Esophagus mucosa (tissue), 1 donor: Measurements from ENCODE around the gene BMP7. TPM values are rescaled to one million over a fixed set of nuclear protein-coding genes. Genes with fewer than 3 reads are reported as not detected.
A peak's percentile ranks its signal among the peaks of the same experiment; 100 is the strongest.

Source experiments
- ATAC-seq: fragments of 200-7000 bp; cut with Tn5 transposase; one replicate; pipeline ENCODE4 v1.9.1; 2020
- total RNA-seq: library from RNA; stranded (reverse); gene quantifications from one replicate; pipeline ENCODE4 v1.2.4, GENCODE V29; 2023
- donor health status: DM: yes; HTN: yes; CAD: no.

BMP7 gene
- total RNA-seq, 1 donor from 2014 or later, result 34.2 TPM

DNA sequence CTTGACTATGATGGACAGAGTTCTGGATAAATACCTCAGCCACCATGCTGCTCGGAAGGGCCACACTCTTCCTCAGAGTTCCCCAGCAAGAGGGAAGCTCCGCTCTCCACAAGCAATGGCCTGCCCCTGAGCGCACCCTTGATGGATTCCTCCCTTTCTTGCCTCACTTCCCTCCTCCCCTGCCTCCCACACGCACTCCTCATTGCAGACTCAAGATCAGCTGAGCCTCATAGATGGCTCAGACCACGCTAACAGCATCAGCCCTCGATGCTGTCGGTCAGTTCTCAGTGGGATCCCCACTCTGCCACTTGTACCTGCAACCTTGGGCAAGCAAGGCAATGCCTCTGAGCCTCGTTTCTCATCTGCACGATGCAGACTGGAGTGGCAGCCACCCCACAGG, 123.3 kb downstream of the BMP7 start:
- ATAC-seq, result no peak

DNA sequence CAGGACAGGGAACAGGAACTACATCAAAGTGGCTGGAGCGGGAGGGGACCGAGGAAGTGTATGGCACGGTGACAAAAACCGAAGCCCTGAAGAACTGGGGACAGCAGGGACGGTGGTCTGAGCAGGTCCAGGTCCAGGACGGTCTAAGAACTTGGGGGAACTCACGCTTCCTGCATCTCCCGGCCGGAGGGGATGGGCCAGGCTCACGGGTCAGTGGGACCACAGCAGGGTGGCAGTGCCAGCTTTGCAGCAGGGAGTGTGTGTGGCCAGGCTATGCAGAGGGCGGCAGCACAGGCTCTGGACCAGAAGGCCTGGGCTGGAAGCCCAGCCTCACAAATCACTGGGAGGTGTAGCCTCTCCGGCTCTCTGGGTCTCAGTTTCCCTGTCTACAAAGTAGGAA, 123.8 kb downstream of the BMP7 start:
- ATAC-seq, result no peak

DNA sequence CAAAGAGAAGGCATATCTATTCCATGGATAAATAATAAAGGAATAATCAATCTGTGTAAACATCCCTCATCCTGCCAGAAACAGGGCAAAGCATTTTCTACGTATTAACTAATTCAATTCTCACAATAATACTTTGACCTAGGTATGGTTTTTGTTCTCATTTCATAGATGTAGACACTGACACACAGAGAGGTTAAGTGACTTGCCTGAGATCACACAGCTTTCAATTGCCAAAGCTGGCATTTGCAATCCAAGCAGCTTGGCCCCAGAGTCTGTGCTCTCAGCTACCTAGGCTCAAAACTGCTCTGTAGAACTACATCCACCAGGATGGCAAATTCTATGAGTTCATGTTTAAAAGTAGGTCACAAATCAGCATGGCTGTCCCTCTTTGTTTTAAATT, 124.9 kb downstream of the BMP7 start:
- no peak for ATAC-seq

DNA sequence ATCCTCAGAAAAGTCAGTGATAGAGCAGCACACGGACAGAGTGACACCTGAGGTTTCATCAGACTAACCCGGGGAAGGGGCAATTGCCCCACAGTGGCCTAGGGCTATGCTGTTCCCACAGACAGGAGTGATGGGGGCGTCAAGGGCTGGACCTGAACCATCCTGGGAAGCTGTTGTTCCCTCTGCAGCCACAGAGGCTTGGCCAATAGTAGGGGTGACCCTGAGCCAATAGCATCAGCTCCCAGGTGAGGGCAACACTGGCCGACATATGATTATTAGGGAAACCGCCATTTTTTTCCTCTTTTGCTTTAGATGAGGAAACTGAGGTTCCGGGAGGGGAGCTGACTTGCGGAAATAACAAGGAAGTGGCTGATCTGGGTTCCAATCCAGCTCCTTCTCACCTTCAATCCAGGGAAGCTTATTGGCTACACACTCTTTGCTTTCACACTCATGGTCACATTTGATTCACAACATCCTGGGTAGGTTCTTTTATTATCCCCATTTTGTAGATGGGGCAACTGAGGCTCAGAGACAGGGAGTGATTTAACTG, 126.0 kb downstream of the BMP7 start:
- no peak for ATAC-seq

DNA sequence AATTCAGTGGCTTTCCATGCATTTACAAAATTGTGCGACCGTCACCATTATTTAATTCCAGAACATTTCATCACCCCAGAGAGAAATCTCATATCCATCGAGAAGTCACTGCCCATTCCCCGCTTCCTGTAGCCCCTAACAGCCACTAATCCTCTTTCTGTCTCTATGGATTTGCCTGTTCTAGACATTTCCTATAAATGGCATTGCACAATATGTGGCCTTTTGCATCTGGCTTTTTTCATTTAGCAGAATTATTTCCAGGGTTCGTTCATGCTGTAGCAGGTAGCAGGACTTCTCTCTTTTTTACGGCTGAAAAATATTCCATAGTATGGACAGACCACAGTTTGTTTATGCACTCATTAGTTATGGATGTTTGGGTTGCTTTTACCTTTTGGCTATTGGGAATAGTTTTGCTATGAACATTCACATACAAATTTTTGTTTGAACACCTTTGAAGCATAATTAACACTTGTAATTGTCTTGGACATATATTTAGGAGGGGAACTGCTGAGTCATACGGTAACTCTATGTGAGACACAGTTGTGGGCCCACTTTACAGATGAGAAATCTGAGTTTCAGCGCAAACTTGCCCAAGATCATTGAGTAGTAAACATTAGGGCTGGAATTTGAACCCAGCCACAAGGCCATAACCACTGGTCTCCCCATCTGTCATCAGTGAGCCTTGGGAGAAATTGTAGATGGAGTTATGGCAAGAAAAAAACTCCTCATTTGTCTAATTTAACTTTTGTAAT, 126.9 kb downstream of the BMP7 start:
- ATAC-seq, result no peak

DNA sequence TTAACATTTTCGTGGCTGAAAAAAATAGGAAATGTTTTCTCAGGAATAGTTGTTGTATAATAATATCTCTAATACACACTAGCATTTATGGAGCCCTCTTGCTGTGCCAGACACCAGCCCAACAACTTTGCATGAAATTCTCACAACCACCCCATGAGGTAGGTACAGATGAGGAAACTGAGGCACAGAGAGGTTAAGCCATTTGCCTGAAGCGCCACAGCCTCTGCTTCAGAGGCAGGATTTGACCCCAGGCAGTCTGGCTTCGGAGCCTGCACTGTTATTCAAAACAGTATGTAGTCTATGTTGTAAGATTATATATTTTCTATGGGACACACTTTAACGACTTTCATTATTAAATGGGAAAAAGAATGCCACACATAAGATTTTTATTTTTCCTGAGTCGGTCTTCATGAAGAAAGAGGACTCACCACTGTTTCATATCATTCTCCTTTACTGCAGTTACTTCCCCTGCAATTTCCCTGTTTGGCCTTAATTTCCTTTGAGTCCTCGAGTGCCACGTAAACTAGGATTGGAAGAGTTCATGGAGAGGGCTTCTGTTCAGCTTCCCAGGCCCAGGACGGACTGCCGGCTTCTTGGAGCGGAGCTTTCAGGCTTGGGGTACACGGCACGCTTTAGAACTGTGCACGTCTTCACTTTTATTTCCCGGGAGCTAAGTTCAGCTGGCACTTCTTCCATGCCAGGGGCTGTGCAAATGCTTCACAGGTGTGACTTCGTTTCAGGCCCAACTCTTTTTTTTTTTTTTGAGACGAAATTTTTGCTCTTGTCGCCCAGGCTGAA, 128.0 kb downstream of the BMP7 start:
- no peak for ATAC-seq

DNA sequence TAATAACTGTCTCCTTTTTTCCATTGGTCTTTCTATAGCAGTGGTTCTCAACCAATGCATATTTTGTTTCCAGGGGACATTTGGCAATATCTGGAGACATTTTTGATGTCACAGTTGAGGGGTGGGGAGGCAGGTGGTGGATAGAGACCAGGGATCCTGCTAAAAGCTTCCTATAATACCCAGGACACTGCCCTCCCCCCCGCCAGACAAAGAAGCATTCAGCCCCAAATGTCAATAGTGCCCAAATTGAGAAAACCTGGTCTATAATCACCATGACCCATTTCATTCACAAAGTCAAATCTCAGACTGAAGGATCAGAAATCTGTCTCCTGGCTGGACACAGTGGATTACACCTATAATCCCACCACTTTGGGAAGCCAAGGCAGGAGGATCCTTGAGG, 128.8 kb downstream of the BMP7 start:
- ATAC-seq, result no peak

DNA sequence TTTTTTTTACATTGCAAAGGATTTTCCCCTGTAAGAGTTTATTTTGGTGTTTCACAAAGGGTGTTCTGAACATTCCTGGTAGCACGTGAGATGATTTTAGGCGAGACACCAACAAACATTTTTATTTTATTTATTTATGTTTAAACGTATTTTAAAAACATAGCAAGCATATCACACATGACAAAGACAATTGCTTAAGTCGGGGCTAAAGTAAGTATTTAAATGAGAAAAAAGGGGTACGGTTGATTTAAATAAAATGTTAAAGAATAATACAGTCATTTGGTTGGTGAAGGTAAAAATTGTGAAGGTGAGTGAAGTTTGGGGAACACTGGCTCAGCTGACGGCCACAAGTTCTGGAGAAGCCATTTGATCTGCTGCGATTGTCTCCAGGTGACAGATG, 129.7 kb downstream of the BMP7 start:
- no peak for ATAC-seq

DNA sequence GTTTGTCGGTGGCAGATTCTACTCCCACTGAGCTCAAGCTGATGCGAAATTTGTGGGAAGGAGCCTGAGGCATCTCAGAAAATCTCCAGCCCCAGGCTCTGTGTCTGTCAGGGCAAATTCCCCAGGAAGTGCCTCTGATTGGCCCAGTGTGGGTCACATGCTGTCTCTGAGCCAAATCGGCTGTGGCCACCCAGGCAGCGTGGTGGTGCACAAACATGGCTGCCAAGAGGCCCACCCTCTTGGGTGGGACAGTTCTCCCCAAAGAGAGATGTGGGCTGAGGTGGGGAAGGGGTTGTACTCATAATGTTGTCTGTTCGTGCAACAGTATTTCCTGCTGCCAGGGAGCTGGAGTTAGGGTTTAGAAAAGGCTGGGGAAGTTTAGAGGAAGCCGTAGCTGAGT, 130.6 kb downstream of the BMP7 start:
- no peak for ATAC-seq

DNA sequence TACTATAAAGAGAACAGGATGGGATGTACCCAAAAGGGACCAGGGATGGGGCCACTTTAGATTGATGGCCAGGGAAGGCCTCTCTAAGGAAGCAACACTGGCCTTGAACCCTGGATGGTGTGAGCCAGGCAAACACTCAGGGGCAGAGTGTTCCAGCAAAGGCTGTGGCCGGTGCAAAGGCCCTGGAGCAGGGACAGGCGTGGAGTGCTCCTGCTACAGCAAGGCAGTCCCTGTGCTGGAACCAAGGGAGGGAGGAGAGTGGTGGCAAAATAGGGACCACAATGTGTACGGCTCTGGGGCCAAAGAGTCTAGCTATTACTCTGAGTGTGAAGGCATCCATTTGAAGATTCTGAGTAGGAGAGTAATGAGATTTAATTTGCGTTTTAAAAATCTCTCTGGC, 131.6 kb downstream of the BMP7 start:
- ATAC-seq, result no peak

DNA sequence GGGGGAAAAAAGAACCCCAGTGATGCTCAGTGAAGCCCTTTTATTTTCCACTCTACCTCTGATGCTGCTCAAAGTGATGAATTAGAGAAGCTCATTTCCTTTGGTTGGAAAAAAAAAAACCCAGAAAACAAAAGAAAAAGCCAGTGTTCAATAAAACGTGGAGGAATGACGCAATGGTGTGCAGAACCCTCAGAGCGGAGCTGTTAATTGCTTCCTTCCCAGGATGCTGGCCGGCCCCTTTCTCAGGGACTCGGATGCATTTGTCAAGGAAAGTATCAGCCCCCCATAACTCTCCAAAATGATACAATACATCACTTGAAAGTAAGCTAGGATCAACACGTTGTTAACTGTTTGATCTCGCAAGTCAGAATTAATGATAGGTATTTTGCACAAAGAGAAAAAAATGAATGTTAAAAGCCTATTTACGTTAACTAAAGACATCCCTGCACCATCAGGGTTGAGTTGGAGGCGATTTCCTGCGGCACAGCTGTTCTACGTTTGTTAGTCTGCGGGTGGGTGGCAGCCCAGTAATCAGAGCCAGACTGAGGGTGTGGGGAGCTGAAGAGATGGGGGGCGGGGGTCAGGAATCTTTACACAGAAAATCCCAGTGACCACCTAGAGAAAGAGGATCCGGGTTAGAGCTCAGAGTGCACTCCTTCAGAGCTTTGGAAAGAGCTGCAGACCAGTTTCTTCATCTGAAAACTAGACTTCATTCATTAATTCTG, 132.4 kb downstream of the BMP7 start:
- ATAC-seq, result no peak

DNA sequence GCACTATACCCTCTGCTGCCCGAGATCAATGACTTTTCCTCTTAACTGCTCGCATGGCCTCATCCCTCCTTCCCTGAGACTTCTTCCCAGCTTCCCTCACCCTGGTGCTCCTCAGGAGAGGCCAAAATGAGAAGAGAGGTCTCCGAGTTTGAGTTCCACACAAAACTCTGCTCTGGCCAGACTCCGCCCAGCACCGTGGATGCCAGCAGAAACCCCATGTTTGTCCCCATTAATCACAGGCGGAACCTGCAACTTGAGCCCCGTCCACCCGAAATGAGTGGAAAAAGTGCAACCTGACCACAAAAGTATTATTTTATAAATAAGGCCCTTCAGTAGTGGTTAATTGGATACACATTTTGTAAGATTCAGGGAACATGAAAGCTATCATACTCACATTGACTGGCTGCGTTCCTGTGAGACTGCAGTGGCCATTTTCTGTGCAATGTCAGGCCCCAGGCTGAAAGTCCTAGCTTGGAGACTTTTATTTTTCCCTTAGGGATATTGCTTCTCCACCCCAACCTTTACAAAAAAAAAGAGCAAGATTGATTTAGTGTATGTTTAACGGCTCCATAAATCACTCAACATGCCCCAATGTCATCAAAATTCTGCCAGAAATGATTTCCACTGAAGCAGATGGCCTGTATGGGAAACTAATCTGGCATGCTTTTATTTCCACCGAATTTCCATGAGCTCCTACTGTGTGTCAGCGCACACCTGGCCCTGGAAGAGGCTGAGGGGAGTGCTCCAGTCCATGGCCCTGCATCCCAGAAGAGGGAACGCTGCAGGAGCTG, 134.6 kb downstream of the BMP7 start:
- no peak for ATAC-seq

DNA sequence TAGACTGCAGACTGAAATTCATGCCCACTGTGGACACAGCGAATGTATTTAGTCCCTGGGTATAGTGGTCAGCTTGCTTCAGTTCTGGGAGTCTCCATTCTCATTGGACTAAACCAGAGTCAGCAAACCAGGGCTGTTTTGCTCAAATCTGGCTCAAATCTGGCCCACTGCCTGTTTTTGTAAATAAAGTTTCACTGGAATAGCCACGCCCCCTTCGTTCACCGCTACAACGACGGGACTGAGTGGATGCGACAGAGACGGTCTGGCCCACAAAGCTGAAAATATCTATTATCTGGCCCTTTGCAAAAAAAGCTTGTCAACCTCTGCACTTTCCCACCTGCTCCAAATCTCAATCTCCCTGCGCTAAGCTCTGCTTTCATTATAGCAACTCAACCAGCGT, 135.4 kb downstream of the BMP7 start:
- no peak for ATAC-seq

DNA sequence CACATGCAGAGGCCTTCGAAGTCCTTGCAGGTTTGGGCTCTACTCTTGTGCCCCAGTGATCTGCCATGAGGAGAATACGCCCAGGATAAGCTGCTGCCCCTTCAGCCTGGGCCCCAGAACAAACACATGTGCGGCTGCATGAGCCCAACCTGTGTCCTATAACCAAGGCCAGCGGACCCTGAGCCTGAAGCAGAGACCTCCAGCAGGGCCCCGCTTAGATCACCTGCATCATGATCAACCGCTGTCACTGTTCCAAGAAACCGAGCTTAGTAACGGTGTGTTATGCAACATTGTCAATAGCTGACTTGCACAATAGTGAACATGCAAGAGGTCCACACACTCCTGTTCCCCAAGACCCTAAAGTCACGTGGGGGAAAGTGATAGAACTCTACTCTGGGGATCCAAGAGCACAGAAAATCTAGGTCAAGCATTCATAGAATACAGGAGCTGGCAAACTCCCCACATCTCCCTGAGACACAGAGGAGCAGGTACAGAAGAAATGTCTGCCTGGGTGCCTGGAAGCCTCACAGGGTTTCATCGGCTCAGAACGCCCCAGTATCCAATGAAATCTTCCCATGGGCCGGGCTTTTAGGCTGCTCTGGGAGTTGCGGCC, 136.2 kb downstream of the BMP7 start:
- peak; percentile 29 for ATAC-seq

DNA sequence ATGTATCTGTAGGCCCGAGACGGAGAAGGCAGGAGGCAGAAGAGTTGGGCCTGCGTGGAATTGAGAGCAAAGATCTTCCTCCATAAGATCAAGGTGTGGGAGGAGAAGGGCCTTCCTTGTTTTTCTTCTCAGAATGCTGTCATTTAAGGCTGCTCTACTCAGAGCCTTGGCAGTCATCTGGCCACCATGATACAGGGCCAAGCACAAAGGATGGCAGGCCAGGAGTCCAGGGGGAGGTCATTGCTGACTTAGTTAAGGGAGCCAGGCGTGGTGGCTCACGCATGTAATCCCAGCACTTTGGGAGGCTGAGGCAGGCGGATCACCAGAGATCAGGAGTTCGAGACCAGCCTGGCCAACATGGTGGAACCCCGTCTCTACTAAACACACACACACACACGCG, 137.1 kb downstream of the BMP7 start:
- no peak for ATAC-seq

DNA sequence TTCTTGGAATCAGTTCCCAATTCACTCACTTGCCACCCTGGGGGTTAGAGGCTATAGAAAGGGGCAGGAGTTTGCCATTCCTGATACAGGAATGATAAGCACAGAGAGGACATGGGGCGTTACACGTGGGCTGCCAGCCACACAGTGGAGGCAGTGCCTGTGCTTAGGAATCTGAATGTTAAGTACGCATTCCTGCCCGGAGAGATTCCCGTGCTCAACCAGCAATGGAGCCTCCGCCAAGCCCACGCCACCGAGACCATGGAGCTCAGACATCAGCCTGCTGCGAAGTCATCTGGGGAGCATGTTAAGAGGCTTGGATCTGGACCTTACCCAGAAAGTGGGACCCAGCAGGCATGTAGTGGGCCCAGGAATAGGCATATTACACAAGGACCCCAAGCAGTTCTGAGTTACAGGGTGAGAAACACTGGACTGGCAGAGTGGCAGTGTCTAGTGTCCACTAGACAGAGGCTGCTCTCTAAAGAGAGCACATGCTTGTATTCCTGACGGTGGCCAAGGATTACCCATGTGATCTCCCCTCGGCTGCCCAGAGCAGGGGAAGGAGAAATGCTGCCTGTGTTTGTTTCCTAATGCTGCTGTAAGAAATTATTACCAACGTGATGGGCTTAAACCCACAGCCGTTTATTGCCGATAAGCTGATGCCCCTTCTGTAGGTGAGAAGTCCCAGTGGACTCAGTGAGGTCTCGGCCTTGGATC, 138.2 kb downstream of the BMP7 start:
- ATAC-seq, result no peak

DNA sequence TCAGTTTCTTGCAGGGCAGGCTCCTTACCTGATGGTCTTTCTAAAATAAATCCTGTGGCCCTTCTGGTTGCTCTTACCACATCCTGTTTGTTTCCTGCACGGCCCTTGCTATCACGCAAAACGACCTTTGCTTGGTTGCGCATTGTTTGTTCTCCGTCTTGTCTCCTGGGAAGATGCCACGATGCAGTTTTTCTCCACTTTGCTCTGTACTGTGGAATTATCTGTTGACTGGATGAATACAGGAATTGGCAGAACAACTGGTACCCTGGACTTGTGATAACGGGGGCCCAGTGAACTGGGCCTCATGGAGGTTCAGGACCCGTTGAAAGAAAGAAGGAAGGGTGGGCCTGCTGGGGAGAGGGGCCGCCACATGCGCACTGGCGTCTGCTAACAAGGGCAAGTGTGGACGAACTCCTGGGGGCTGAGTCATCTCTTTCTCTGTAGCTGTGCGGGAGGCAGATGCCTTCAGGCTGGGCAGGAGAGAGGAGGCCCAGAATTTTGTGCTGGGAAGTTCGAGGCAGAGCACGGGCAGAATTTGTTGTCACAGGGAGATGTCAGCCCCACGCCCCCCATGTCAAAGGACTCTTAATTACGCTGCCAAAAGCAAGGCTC, 139.9 kb downstream of the BMP7 start:
- no peak for ATAC-seq

DNA sequence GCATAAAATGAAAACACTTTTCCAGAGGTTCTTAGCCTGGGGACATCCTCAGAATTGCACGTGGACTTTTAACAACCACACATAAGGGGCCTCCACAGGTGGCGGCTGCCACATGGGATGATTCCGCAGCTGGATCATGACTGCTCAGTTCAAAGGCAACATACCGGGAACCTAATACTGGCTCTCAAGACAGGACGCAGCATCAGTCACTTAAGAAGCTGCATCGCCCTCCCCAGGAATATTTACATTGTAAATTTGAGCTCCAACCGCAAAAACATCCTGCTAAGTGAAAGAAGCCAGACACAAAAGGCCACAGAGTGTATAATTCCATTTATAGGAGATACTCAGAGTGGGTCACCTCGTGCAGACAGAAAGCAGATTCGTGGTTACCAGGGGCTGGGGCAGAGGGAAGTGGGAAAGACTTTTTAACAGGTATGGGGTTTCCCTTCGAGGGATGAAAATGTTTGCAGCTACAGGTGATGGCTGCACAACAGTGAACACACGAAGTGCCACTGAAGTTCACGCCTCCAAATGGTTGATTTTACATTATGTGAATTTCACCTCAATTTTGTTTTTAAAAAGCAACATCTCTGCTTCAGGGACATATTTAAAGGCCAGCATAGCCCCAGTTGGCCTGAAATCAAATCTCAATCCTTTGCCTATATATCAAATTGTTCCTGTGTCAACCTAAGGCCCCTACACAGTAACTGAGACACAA, 141.5 kb downstream of the BMP7 start:
- no peak for ATAC-seq

DNA sequence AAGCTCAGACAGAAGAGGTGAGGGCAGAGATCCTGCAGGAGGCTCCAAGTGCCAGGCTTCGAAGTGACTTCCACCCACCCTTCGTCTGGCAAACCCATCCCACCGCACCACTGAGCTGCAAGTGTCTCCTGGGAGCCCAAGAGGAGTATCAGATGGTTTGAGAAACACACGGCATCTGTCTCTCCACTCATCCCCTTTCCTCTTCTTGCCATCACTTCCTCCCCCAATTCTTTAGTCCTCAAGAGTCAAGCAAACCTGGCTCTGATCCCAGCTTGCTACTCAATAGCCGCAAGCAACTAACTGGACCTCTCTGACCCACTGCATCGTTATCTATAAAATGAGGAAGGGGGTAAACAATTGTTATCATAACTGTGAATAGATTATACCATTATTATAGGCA, 142.1 kb downstream of the BMP7 start:
- ATAC-seq, result no peak

DNA sequence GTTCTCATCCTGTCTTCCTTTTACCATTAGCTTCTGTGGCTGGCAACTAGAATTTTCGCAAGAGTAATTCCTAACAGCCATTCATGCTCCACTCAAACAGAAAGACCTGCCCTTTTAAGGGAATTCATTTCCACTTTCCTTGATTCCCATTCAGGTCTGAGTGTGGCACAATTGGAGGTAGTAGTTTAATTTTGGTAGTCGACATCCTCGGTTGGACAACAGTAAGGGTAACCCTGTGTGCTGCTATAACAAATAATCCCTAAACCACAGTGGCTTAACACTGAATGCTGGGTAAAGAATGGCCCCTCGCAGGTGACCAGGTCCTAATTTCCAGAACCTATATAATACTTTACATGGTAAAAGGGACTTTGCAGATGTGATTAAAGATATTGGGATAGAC, 142.9 kb downstream of the BMP7 start:
- no peak for ATAC-seq
